ENCODE data around the gene MRAS.
"Not testable (repeated sequence)": the region's sequence is repeated elsewhere in the genome, so short reads cannot be mapped to it uniquely, and the experiment has no call there.

The MRAS gene

DNA sequence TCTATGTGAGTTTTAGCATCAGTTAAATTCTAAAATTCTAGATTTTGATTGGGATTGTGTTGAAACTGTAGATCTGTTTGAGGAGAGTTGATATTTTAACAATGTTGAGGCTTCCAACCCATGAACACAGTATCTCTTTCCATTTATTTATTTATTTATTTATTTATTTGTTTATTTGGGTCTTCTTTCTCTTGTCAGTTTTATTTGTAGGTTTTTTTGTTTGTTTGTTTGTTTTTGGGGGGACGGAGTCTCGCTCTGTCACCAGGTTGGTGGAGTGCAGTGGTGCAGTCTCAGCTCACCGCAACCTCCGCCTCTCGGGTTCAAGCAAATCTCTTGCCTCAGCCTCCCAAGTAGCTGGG is 25.3 kb downstream of the MRAS start:
- H3K9me3 ChIP-seq, result no peaks in the 10 kb centered on the region
- H3K27me3 ChIP-seq, result peaks cover 4% of the 10 kb centered on the region
- TF ChIP-seq, protein P1, sequence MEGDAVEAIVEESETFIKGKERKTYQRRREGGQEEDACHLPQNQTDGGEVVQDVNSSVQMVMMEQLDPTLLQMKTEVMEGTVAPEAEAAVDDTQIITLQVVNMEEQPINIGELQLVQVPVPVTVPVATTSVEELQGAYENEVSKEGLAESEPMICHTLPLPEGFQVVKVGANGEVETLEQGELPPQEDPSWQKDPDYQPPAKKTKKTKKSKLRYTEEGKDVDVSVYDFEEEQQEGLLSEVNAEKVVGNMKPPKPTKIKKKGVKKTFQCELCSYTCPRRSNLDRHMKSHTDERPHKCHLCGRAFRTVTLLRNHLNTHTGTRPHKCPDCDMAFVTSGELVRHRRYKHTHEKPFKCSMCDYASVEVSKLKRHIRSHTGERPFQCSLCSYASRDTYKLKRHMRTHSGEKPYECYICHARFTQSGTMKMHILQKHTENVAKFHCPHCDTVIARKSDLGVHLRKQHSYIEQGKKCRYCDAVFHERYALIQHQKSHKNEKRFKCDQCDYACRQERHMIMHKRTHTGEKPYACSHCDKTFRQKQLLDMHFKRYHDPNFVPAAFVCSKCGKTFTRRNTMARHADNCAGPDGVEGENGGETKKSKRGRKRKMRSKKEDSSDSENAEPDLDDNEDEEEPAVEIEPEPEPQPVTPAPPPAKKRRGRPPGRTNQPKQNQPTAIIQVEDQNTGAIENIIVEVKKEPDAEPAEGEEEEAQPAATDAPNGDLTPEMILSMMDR (IDR thresholded peaks at IDR 0.05), result no peak

DNA sequence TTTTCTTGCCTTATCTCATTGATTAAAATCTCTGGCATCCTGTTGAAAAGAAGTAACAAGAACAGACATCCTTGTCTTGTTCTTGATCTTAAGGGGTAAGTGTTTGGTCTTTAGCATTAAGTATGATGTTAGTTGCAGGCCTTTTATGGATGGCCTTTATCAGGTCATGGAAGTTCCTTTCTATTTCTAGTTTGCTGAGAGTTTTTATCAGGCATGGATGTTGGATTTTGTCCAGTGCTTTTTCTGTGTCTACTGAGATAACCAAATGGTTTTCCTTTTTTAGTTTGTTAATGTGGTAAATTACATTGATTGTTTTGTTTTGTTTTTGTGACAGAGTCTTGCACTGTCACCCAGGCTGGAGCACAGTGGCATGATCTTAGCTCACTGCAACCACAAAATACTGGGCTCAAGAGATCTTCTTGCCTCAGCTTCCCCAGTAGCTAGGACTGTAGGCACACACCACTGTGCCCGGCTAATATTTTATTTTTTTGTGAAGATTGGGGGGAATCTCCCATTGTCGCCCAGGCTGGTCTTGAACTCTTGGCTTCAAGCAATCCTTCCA is 26.3 kb downstream of the MRAS start:
- H3K4me1 ChIP-seq (ENCODE audit: control insufficient read depth in 1 of 2, insufficient read depth in 1 of 2, low read depth in 1 of 2, low read length in 1 of 2), result peaks cover 0 to 7% of the 10 kb centered on the region in 2 experiments
- TF ChIP-seq, protein P1 (IDR thresholded peaks at IDR 0.05), result no peak
- no peak overlapping the region for H3K4me3 ChIP-seq (ENCODE audit: low read depth in 1 of 2, low read length in 1 of 2)
- peaks cover 4% of the 10 kb centered on the region for H3K27me3 ChIP-seq
- no peaks in the 10 kb centered on the region for H3K36me3 ChIP-seq
- H3K9me3 ChIP-seq, result no peaks in the 10 kb centered on the region
- H3K27ac ChIP-seq, result no peak overlapping the region

More for the DNA sequence above, 25.3 kb downstream of the MRAS start:
- no peaks in the 10 kb centered on the region for H3K36me3 ChIP-seq
- no peak overlapping the region for H3K27ac ChIP-seq
- peaks cover 0 to 7% of the 10 kb centered on the region in 2 experiments for H3K4me1 ChIP-seq (ENCODE audit: control insufficient read depth in 1 of 2, insufficient read depth in 1 of 2, low read depth in 1 of 2, low read length in 1 of 2)
- H3K4me3 ChIP-seq (ENCODE audit: low read depth in 1 of 2, low read length in 1 of 2), result no peak overlapping the region

DNA sequence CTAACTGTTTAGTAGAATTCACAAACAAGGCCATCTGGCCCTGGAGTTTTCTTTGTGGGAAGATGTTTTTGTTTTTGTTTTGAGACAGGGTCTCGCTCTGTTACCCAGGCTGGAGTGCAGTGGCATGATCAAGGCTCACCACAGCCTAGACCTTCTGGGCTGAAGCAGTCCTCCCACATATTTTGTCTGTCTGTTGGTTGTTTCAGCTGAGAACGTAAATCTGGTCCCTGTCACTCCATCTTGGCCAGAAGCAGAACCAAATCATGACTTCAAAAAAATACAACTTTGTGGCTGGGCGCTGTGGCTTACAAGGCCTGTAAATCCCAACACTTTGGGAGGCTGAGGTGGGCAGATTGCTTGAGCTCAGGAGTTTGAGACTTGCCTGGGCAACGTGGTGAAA is 27.1 kb downstream of the MRAS start:
- Histone ChIP-seq H3K4me3 (ENCODE audit: low read depth in 1 of 2, low read length in 1 of 2) (no peak overlapping the region), H3K36me3 (no peaks in the 10 kb centered on the region), H3K27ac (no peak overlapping the region), H3K27me3 (no peaks in the 10 kb centered on the region), H3K9me3 (no peaks in the 10 kb centered on the region), H3K4me1 (ENCODE audit: control insufficient read depth in 1 of 2, insufficient read depth in 1 of 2, low read depth in 1 of 2, low read length in 1 of 2) (peaks cover 0 to 7% of the 10 kb centered on the region in 2 experiments)
- TF ChIP-seq, protein P1 (IDR thresholded peaks at IDR 0.05), result no peak

DNA sequence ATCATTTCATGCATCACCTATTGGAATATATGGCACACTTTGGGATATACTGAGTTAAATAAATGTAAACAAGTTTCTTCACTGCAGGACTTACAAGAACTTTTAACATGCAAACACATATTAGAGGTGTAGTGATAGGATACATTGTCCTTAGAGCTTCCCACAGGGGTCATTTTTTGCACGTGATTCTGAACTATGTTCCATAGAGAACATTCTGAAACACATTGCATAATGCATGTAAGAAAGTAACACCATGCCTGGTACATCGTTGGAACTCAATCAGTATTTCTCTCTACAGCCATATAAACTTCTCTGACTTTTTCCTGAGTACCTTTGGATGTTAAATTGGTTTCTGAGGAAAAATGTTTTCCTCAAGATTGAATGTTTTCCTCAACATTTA is 28.3 kb downstream of the MRAS start:
- H3K27ac ChIP-seq, result no peak overlapping the region
- H3K36me3 ChIP-seq, result no peaks in the 10 kb centered on the region
- H3K4me3 ChIP-seq (ENCODE audit: low read depth in 1 of 2, low read length in 1 of 2), result no peak overlapping the region
- no peaks in the 10 kb centered on the region for H3K9me3 ChIP-seq
- no peaks in the 10 kb centered on the region for H3K27me3 ChIP-seq
- no peaks in the 10 kb centered on the region for H3K4me1 ChIP-seq (ENCODE audit: control insufficient read depth in 1 of 2, insufficient read depth in 1 of 2, low read depth in 1 of 2, low read length in 1 of 2)
- TF ChIP-seq, protein P1 (IDR thresholded peaks at IDR 0.05), result no peak

DNA sequence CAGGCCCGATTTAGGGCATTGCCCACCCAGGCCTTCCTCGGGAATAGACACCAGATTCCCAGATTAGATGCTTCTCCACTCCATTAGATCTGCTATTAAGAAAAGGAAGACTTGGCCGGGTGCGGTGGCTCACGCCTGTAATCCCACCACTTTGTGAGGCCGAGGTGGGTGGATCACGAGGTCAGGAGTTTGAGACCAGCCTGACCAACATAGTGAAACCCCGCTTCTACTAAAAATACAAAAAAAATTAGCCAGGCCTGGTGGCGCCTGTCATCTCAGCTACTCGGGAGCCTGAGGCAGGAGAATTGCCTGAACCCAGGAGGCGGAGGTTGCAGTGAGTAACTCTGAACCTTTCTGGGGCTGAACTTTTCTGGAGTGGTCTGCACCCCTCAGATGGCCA is 28.8 kb downstream of the MRAS start:
- H3K4me1 ChIP-seq (ENCODE audit: control insufficient read depth in 1 of 2, insufficient read depth in 1 of 2, low read depth in 1 of 2, low read length in 1 of 2); H3K4me3 ChIP-seq (ENCODE audit: low read depth in 1 of 2, low read length in 1 of 2); H3K27me3 ChIP-seq; H3K27ac ChIP-seq; H3K36me3 ChIP-seq; H3K9me3 ChIP-seq: not testable (repeated sequence)

DNA sequence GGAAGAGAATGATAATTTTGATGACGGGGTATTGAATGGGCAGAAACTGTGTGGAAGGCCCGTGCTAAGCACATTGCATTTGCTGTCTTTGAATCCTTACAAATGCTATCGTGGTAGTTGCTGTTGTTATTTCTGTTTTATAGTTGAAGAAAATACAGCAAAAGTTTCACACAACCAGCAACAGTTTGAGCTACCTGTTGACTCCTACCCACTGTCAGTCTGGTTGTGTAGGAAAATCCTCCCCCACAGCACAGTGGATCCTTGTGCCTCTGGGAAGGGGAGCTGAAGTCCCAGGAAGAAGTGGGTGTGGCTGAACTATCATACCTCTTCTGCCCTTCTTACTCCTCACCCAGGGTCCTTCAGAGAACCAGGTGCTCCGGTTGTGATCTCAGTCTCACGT is 29.4 kb downstream of the MRAS start:
- TF ChIP-seq, protein P1 (IDR thresholded peaks at IDR 0.05), result no peak
- Histone ChIP-seq H3K4me3 (ENCODE audit: low read depth in 1 of 2, low read length in 1 of 2) (no peak overlapping the region), H3K36me3 (no peaks in the 10 kb centered on the region), H3K27ac (no peak overlapping the region), H3K4me1 (ENCODE audit: control insufficient read depth in 1 of 2, insufficient read depth in 1 of 2, low read depth in 1 of 2, low read length in 1 of 2) (no peaks in the 10 kb centered on the region), H3K27me3 (no peaks in the 10 kb centered on the region), H3K9me3 (no peaks in the 10 kb centered on the region)
